ENCODE results near the gene SULT1C4.

The SULT1C4 gene

DNA sequence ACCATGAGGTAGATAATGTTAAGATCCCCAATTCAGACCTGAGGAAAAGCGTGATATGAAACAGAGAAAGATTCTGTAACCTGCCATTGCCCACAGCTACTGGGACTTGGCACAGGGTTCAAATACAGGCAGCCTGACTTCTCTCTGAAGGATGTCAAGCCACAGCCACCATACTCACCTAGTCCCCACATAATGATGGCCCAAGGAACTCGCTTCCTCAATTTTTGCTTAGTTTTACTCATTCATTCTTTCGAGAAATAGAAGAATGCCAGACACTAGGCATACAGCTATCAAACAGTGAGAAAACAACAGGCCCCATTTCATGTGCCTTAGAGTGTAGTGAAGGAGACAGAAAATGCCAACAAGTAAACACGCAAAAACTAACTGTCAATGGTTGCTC lies 980 bp upstream of the SULT1C4 start:
- no peak for DNase-seq

GRCh38 chr2:108377401-108377800 lies 353 bp upstream of the SULT1C4 start:
- DNase-seq, result no peak

- no peak for DNase-seq
These were observed 1.1 kb downstream of the SULT1C4 start for GRCh38 chr2:108378851-108379250.

DNA sequence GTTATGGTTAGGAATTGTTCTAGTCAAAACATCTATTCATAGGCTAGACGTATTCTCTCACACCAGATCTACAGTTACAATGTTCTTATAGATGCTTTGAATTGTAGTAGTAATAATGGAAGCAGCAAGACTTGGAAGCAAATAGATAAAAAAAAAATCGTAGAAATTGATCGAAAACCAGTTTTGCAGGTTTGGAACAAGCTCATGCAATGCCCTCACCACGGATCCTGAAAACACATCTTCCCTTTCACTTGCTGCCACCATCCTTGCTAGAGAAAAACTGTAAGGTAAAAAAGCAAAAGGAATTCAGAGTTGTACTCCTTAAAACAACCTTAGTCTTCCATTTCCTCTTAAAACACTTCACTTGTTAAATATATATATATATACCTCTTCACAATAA lies 4.4 kb downstream of the SULT1C4 start:
- no peak for DNase-seq

- DNase-seq, result no peak
These were observed 5.5 kb downstream of the SULT1C4 start for GRCh38 chr2:108383146-108383830.

DNA sequence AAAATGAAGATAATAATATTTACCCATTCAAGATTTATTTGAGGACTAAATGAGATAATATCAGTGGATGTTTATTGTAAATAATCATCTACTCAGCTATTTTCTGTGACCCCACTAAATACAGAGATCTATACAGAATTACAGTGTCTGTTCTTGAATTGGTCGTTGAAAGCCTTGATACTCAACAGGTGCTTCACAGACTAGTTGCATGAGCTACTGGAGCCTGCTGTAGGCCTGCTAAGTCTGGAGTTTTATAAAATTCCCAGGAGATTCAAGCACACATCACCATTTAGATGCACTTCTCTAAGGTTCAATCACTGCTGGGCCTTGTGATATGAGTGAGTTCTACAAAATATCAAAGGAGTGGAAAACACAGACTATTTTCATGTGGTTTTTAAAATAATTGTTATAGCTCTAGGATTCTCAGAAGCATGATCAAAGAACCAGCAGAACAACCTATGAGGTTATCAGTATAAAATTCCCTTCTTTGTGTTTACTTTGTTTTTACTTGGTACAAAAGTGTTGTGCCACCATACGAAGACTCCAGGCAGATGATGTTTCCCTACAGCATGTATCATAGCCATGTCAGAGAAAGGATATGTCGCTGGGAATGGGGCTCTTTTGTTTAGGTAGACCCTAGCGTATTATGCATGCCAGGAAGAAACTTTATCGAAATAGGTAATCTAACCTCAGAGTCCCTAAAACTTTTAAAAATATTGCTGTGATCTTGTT lies 7.1 kb downstream of the SULT1C4 start:
- DNase-seq, result no peak

DNA sequence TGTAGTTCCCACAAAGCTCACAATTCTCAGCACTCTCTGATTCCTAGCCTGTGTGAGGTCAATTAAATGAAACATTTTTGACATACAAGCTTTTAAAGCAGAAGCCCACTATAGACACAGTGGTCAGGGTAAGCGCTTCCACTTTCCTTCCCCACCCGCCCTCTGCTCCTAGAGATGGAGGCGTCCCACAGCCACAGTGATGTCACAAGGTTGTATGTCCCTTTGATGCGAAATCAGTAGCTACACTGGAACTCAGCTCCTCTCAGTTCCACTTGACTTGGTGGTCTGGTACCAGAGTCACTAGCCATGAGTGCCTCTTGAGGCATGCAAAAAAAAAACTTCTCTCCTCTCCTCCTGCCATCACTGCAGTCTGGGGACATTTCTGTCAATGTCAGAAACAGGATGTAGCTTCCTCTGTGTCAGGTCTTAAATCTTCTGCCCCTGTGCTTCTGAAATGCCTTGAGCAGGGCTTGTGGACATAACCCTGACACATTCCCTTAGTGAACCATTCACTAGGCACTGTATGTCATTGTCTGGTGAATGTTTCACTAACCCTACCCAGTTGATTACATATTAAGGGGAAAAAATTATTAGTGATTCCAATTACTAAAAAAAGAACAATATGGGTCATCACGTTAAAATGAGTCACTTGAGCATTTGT lies 7.8 kb downstream of the SULT1C4 start:
- DNase-seq, result no peak

- DNase-seq, result no peak
These were observed 10.3 kb downstream of the SULT1C4 start for GRCh38 chr2:108388045-108388444.

- DNase-seq, result no peak
These were observed 12.6 kb downstream of the SULT1C4 start for GRCh38 chr2:108390340-108390739.

GRCh38 chr2:108392029-108392428 lies 14.3 kb downstream of the SULT1C4 start:
- DNase-seq, result no peak

- DNase-seq, result no peak
These were observed 15.4 kb downstream of the SULT1C4 start for GRCh38 chr2:108393197-108393596.

DNA sequence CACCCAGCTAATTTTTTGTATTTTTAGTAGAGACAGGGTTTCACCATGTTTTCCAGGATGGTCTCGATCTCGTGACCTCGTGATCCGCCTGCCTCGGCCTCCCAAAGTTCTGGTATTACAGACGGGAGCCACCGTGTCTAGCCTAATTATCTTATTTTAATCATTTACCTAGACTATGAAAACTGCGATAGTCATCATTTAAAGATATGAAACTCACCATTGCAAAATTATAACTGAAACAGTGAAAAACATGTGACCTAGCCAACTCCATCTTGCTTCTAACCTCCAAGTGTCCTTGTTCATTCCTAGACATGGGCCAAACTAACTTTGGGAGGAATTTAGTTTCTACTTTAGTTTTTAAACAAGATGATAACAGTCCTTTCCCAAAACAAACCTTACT lies 17.4 kb downstream of the SULT1C4 start:
- DNase-seq, result no peak

DNA sequence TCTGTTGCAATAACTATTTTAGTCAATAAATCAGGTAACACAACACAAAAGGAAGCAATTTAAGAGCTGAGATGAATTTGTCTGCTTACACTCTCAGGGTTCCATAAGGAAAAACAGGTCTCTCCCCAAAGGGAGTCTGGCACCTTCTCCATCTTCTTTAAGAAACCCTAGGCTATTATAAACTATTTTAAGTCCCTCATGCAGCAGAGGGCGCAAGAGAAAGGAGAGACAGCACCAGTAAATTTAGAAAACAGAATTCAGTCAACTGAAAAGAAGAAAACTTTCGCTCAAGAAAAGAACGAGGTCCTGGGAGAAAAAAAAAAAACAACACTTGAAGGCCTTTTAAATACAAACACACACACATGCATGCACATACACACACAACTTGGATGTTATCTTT lies 19.1 kb downstream of the SULT1C4 start:
- peak in 1 of 4 experiments; percentile 5 for DNase-seq

DNA sequence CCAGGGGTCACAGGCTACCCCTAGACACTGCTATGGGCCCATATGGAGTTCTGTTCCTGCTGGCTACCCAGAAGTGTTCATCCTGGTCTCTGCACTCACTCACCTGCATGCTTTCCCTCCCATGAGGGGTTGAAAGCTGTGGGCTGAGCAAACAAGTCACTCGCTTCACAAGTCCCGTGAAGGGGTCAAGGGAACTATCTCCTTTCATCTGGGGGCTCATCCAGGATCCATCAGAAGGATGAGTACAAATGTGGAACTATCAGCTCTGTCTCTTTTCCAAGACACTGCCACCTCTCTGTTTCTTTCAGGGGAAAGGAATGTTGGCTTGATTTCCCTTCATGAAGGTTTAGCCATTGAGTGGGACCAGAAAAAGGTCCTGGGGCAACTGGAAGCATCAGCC lies 21.7 kb downstream of the SULT1C4 start:
- DNase-seq, result no peak

- no peak for DNase-seq
These were observed 24.0 kb downstream of the SULT1C4 start for GRCh38 chr2:108401800-108402199.

DNA sequence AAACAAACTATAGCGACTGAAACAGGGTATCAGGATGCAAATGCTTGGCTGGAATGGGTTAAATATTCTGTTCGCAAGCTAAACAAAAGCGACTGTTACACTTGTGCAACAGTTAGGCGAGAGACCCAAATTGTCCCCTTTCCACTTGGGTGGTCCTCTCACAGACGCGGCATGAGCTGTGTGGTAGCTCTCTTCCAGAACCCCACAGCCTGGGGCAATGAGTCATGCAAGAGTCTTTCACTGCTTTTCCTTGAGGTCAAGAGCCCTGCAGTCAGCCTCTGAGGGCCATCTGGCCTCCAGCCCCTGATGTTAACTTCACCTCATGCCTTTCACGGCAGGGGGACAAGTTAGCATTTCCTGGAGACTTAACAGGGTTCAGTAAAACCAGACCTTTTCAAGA lies 25.7 kb downstream of the SULT1C4 start:
- no peak for DNase-seq

GRCh38 chr2:108404784-108405397 lies 27.1 kb downstream of the SULT1C4 start:
- no peak for DNase-seq

DNA sequence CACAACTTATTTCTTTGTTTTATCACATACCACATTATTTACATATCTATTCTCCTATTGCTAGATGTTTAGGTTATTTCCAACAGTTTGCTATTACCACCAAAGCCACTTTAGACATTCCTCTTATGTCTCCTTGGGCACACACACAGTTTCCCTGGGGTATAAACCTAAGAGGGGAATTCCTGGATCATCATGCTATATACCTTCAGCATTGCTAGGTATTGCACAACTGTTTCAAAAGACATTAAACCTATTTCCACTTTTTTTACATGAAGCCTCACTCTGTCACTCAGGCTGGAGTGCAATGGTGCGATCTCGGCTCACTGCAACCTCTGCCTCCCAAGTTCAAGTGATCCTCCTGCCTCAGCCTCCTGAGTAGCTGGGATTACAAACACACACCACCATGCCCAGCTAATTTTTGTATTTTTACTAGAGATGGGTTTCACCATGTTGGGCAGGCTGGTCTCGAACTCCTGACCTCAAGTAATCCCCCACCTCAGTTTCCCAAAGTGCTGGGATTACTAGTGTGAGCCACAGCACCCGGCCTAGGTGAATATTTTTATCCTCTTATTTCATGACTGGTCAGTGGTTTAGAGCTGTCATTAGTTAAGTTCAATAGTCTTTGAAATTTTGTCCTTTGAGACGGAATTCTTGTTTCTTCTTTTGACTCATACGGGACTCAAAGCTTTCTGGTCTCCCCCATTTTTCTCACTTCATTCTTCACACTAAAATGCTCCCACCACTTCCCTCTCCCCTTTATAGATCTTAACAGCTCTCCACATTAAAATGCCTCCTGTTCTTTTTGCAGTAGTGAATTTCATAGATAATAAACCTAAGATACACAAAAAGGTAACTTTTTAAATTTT lies 30.3 kb downstream of the SULT1C4 start:
- no peak for DNase-seq

DNA sequence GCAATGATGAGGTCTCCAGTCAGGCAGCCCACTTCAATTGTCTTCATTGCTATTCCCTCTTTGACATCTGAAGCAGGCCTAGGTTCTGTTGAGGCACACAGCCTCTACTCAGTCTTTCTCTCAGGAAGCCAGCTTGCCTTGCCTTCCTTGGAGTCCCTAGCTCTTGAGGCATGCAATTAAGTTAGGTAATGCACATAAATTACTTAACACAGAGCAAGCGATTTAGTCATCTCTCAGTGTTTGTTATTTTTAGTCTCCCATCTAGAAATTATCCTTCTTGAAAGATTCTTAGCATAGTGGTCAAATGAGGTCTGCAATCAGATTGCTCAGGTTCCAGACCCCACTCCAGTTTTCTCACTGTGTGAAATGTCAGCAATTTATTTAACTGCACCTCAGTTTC lies 32.0 kb downstream of the SULT1C4 start:
- DNase-seq, result peak in 1 of 4 experiments; percentile 2

GRCh38 chr2:108412995-108413710 lies 35.4 kb downstream of the SULT1C4 start:
- no peak for DNase-seq

DNA sequence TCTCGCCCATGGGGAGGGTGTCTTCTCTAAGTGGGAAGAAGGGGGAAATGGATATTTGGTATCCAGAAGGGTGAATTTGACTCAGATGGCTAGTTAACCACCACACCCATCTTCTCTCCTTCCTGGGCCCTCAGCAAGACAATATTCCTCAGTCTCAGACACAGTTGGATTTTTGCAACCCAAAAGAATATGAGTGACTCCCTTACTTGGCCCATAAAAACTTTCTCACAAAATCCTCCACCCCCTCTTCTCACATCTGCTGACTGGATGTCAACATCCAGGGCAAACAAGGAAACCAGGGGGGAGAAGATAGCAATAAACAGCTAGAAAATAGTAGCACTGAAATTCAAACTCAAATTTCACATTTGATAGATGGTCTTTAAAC lies 35.9 kb downstream of the SULT1C4 start:
- DNase-seq, result no peak

Data from suppressor macrophage (primary cell).